Upper lobe of left lung (tissue), 6 donors: Measurements from ENCODE around the gene ACVR1. TPM values are rescaled to one million over a fixed set of nuclear protein-coding genes. Genes with fewer than 3 reads are reported as not detected.

Experiments
- ATAC-seq, 2 donors: fragments of 200-7000 bp; cut with Tn5 transposase; one replicate each; pipeline ENCODE4 v1.9.1; 2022; ENCODE audit warnings: mild to moderate bottlenecking in 2 of 2, moderate library complexity in 2 of 2; ENCODE audit not compliant: low FRiP score in 2 of 2
- DNase-seq, 2 donors: peaks; one replicate each; pipeline ENCODE4 v3.0.0-alpha.2; 2019 to 2020
- H3K27ac ChIP-seq, 4 donors: fragments of 200-600 bp; sonication (generic); one replicate each; pipeline ENCODE4 v1.5.1; 2016 to 2019
- H3K27me3 ChIP-seq, 4 donors: fragments of 200-600 bp; sonication (generic); one replicate each; pipeline ENCODE4 v1.5.1; 2017 to 2019
- H3K36me3 ChIP-seq, 4 donors: fragments of 200-600 bp; sonication (generic); one replicate each; pipeline ENCODE4 v1.5.1; 2016 to 2019
- H3K4me1 ChIP-seq, 4 donors: fragments of 200-600 bp; sonication (generic); one replicate each; pipeline ENCODE4 v1.5.1; 2018 to 2019
- H3K4me3 ChIP-seq, 4 donors: fragments of 200-600 bp; sonication (generic); one replicate each; pipeline ENCODE4 v1.5.1; 2017 to 2019; ENCODE audit warnings: mild to moderate bottlenecking in 2 of 4, moderate library complexity in 1 of 4
- H3K9me3 ChIP-seq, 4 donors: fragments of 200-600 bp; sonication (generic); one replicate each; pipeline ENCODE4 v1.5.1; 2018 to 2019
- CTCF ChIP-seq, 6 experiments: fragments of 450-650 bp in 4 of 6; fragments of 200-600 bp in 2 of 6; sonication (generic) in 2 of 6; IDR thresholded peaks; one replicate each; pipeline ENCODE4 v1.5.1; 2016 to 2019; ENCODE audit warnings: antibody characterized with exemption in 6 of 6
- EP300 ChIP-seq, 4 donors: sonication (generic); formaldehyde crosslinking; IDR thresholded peaks; one replicate each; pipeline ENCODE4 v1.5.1; 2017; ENCODE audit warnings: antibody characterized with exemption in 4 of 4, control low read depth in 2 of 4
- POLR2A ChIP-seq, 4 donors: fragments of 450-650 bp; IDR thresholded peaks; one replicate each; pipeline ENCODE4 v1.5.1; 2016 to 2017; ENCODE audit warnings: antibody characterized with exemption in 4 of 4, mild to moderate bottlenecking in 2 of 4
- POLR2AphosphoS5 ChIP-seq, 2 donors: sonication (generic); formaldehyde crosslinking; IDR thresholded peaks; one replicate each; pipeline ENCODE4 v1.5.1; 2017; ENCODE audit warnings: antibody characterized with exemption in 2 of 2
- WGBS, 2 donors: methylation state at CpG; one replicate each; pipeline ENCODE4 v1.1.5; 2017 to 2018; 5-methylcytosine and 5-hydroxymethylcytosine counted together
- total RNA-seq, 6 donors: library from RNA; depleted of rRNA in 4 of 6; stranded (reverse); fragments of >200 nt in 4 of 6; gene quantifications; one replicate each; pipeline versions ENCODE4 v1.1.0 to v1.2.1, GENCODE V29; 2016 to 2021
- donor health status: DM: no; HTN: no; CAD: no; lungs with moderate emphysema.
- donor health status: DM: no; HTN: yes; CAD: no; lungs with severe emphysema.

Gene ACVR1
- total RNA-seq, 6 donors from 2014 or later = 16.4 to 38.8 (median 25.8) TPM

- Histone ChIP-seq H3K27me3 (no peaks in the 10 kb centered on the region), H3K27ac (peak overlapping the region in 1 of 4 donors; percentile 35), H3K9me3 (no peaks in the 10 kb centered on the region), H3K4me3 (no peak overlapping the region), H3K4me1 (peaks cover 0 to 7% (median 2%) of the 10 kb centered on the region in 4 donors), H3K36me3 (no peaks in the 10 kb centered on the region)
- TF ChIP-seq CTCF (IDR thresholded peaks at IDR 0.05) = no peak
- no peak for TF ChIP-seq POLR2A (IDR thresholded peaks at IDR 0.05)
- TF ChIP-seq EP300 (IDR thresholded peaks at IDR 0.05) = no peak
- no peak for TF ChIP-seq POLR2AphosphoS5 (IDR thresholded peaks at IDR 0.05)
- no peak for DNase-seq
- ATAC-seq = no peak
- WGBS, 2 donors = 75 to 79% methylated on average over 4 of the region's 4 CpGs
Observed at GRCh38 chr2:157897106-157897971, 21.2 kb upstream of the ACVR1 start.

- peaks cover 0 to 5% (median 2%) of the 10 kb centered on the region in 4 donors for H3K4me1 ChIP-seq
- 94 to 98% methylated on average over 2 of the region's 2 CpGs for WGBS, 2 donors
- H3K27ac ChIP-seq = no peak overlapping the region
- ATAC-seq (no peak), DNase-seq (no peak)
- no peaks in the 10 kb centered on the region for H3K36me3 ChIP-seq
- no peaks in the 10 kb centered on the region for H3K9me3 ChIP-seq
- TF ChIP-seq EP300 (IDR thresholded peaks at IDR 0.05) (no peak), CTCF (IDR thresholded peaks at IDR 0.05) (no peak), POLR2A (IDR thresholded peaks at IDR 0.05) (no peak), POLR2AphosphoS5 (IDR thresholded peaks at IDR 0.05) (no peak)
- no peak overlapping the region for H3K4me3 ChIP-seq
- no peaks in the 10 kb centered on the region for H3K27me3 ChIP-seq
Observed at GRCh38 chr2:157895531-157895930, 19.4 kb upstream of the ACVR1 start.

GRCh38 chr2:157894694-157895435, 18.7 kb upstream of the ACVR1 start:
- WGBS, 2 donors = 76 to 81% methylated on average over 12 of the region's 12 CpGs
- Histone ChIP-seq H3K36me3 (no peaks in the 10 kb centered on the region), H3K9me3 (no peaks in the 10 kb centered on the region), H3K4me3 (no peak overlapping the region), H3K4me1 (peaks cover 0 to 5% (median 0%) of the 10 kb centered on the region in 4 donors), H3K27me3 (no peaks in the 10 kb centered on the region), H3K27ac (no peak overlapping the region)
- ATAC-seq = no peak
- no peak for TF ChIP-seq POLR2AphosphoS5 (IDR thresholded peaks at IDR 0.05)
- no peak for TF ChIP-seq POLR2A (IDR thresholded peaks at IDR 0.05)
- no peak for TF ChIP-seq EP300 (IDR thresholded peaks at IDR 0.05)
- TF ChIP-seq CTCF (IDR thresholded peaks at IDR 0.05) = no peak
- DNase-seq = no peak

- ATAC-seq = no peak
- TF ChIP-seq POLR2AphosphoS5 (IDR thresholded peaks at IDR 0.05) (no peak), CTCF (IDR thresholded peaks at IDR 0.05) (no peak), POLR2A (IDR thresholded peaks at IDR 0.05) (no peak), EP300 (IDR thresholded peaks at IDR 0.05) (no peak)
- WGBS, 2 donors = 85 to 94% methylated on average over 4 of the region's 4 CpGs
Observed at GRCh38 chr2:157893611-157894010, 17.5 kb upstream of the ACVR1 start.

More at GRCh38 chr2:157893611-157894010, 17.5 kb upstream of the ACVR1 start:
- Histone ChIP-seq H3K4me1 (peaks cover 0 to 5% (median 0%) of the 10 kb centered on the region in 4 donors), H3K27ac (no peak overlapping the region), H3K9me3 (no peaks in the 10 kb centered on the region), H3K36me3 (no peaks in the 10 kb centered on the region), H3K27me3 (no peaks in the 10 kb centered on the region), H3K4me3 (no peak overlapping the region)
- DNase-seq = no peak
